K562 (cell line): ENCODE results near the gene STK16. TPM values are rescaled to one million over a fixed set of nuclear protein-coding genes. Genes with fewer than 3 reads are reported as not detected.

Experiments
- ARID3B ChIP-seq: fragments of 250-450 bp; sonication (Bioruptor Pico); IDR thresholded peaks from 2 replicates; pipeline ENCODE4 v1.4.0; 2020; ENCODE audit warnings: borderline replicate concordance
- BCLAF1 ChIP-seq, 2 experiments: fragments of 450-650 bp in 1 of 2; IDR thresholded peaks; 2 replicates each; pipeline ENCODE4 v1.6.1; 2011 to 2017; ENCODE audit warnings: low read depth in 2 of 2, antibody characterized with exemption in 1 of 2, borderline replicate concordance in 1 of 2, low read length in 1 of 2, mild to moderate bottlenecking in 1 of 2, mixed read lengths in 1 of 2; ENCODE audit not compliant: control insufficient read depth in 1 of 2
- BRD9 ChIP-seq: fragments of 450-650 bp; IDR thresholded peaks from 2 replicates; pipeline ENCODE4 v1.6.1; 2018; ENCODE audit warnings: low read depth; ENCODE audit not compliant: partially characterized antibody
- CHAMP1 ChIP-seq: fragments of 450-650 bp; IDR thresholded peaks from 2 replicates; pipeline ENCODE4 v1.6.1; 2016; ENCODE audit warnings: mild to moderate bottlenecking
- CHCHD3 ChIP-seq: fragments of 250-450 bp; sonication (Bioruptor Pico); IDR thresholded peaks from 2 replicates; pipeline ENCODE4 v2.1.2; 2022; ENCODE audit warnings: mild to moderate bottlenecking
- CXXC5 ChIP-seq: fragments of 250-450 bp; sonication (Bioruptor Pico); IDR thresholded peaks from 2 replicates; pipeline ENCODE4 v1.8.0; 2022; ENCODE audit warnings: inconsistent platforms, mild to moderate bottlenecking, moderate library complexity
- GATA2 ChIP-seq: sonication (generic); formaldehyde crosslinking; IDR thresholded peaks from 2 replicates; pipeline ENCODE4 v1.4.0; 2020; ENCODE audit warnings: mild to moderate bottlenecking, missing genetic modification reagents
- HNRNPH1 ChIP-seq: fragments of 200-400 bp; formaldehyde crosslinking; optimal IDR thresholded peaks from 2 replicates; pipeline ENCODE3; 2017; ENCODE audit warnings: low read depth, mild to moderate bottlenecking, low read length, moderate library complexity
- KDM2B ChIP-seq: fragments of 250-450 bp; sonication (Bioruptor Pico); IDR thresholded peaks from 2 replicates; pipeline ENCODE4 v1.8.0; 2021; ENCODE audit warnings: mild to moderate bottlenecking, moderate library complexity
- KDM4B ChIP-seq, 2 experiments: fragments of 450-650 bp in 1 of 2; sonication (generic) in 1 of 2; IDR thresholded peaks; 2 replicates each; pipeline ENCODE4 v1.6.1; 2016 to 2017; ENCODE audit warnings: borderline replicate concordance in 2 of 2, antibody characterized with exemption in 1 of 2, low read depth in 1 of 2, mild to moderate bottlenecking in 1 of 2
- RFX7 ChIP-seq: fragments of 250-450 bp; sonication (Bioruptor Pico); IDR thresholded peaks from 2 replicates; pipeline ENCODE4 v1.5.1; 2021; ENCODE audit warnings: mild to moderate bottlenecking
- RHOXF2B ChIP-seq: fragments of 250-450 bp; sonication (Bioruptor Pico); conservative IDR thresholded peaks from 2 replicates; pipeline ENCODE4 v1.5.1; 2021
- ZBTB8A ChIP-seq: fragments of 450-650 bp; IDR thresholded peaks from 2 replicates; pipeline ENCODE4 v1.6.1; 2018; ENCODE audit warnings: mild to moderate bottlenecking, moderate library complexity; ENCODE audit not compliant: partially characterized antibody
- ZNF408 ChIP-seq: fragments of 250-450 bp; sonication (Bioruptor Pico); IDR thresholded peaks from 2 replicates; pipeline ENCODE4 v1.4.0; 2020; ENCODE audit warnings: low read depth, mild to moderate bottlenecking, moderate library complexity
- ZNF639 ChIP-seq, 2 experiments: fragments of 200-800 bp in 1 of 2; sonication (Bioruptor generic) in 1 of 2; sonication (generic) in 1 of 2; formaldehyde crosslinking in 1 of 2; IDR thresholded peaks in 1 of 2; conservative IDR thresholded peaks in 1 of 2; 2 replicates each; pipeline versions ENCODE4 v1.5.0 to v1.6.1; 2016 to 2020; ENCODE audit warnings: missing compliant biosample characterization in 1 of 2, missing genetic modification characterization in 1 of 2, missing genetic modification reagents in 1 of 2
- polyA plus RNA-seq, 8 experiments: library from polyadenylated mRNA; depleted of rRNA in 4 of 8; stranded (reverse) in 5 of 8; unstranded in 3 of 8; fragments of >200 nt; fragmentation: Nextera tagmentation in 2 of 8; fragmentation: Illumina TruSeq in 1 of 8; extraction: Ambion mirVana in 2 of 8; extraction: Trizol in 1 of 8; gene quantifications; 2 replicates each; pipeline versions ENCODE4 v1.2.1 to v1.2.3, GENCODE V29; 2011 to 2014; ENCODE audit warnings: inconsistent platforms in 1 of 8, missing spikeins in 1 of 8
- total RNA-seq, 7 experiments: library from RNA; depleted of rRNA in 6 of 7; stranded (reverse); fragments of >200 nt in 6 of 7; fragmentation: Illumina TruSeq in 2 of 7; extraction: Trizol in 2 of 7; gene quantifications; 2 replicates each; pipeline versions ENCODE4 v1.2.1 to v1.2.3, GENCODE V29; 2011 to 2021; ENCODE audit warnings: low replicate concordance in 1 of 7

The STK16 gene
- total and polyA plus RNA-seq, 9 of the 15 experiments (the other 6 are each of a cell fraction or from before 2014, with no cell fraction given), result 5.4 to 36.2 (median 17.8) TPM

- TF ChIP-seq CHAMP1, result peak; percentile 83
- 0 out of 4 replicates have a peak, but pooled peaks of 1 of the 2 experiments have one; percentile 66 for TF ChIP-seq BCLAF1 (IDR thresholded peaks at IDR 0.05; ENCODE audit: borderline replicate concordance in 1 of 2, control insufficient read depth in 1 of 2, low read depth in 2 of 2, low read length in 1 of 2)
- TF ChIP-seq ZNF639 (CRISPR knock-in tag; conservative IDR thresholded peaks at IDR 0.05 in 1 of 2, IDR thresholded peaks at IDR 0.05 in 1 of 2), result peak in 1 of 2 experiments; percentile 99; a peak in 2 of 4 replicates
- TF ChIP-seq KDM4B (IDR thresholded peaks at IDR 0.05; ENCODE audit: borderline replicate concordance in 2 of 2, low read depth in 1 of 2), result no peak
- TF ChIP-seq GATA2, result peak; percentile 98
- TF ChIP-seq CHCHD3 (CRISPR knock-in tag), result no peak
- peak; percentile 98 for TF ChIP-seq CXXC5 (CRISPR knock-in tag)
- no peak for TF ChIP-seq RHOXF2B (CRISPR knock-in tag)
- no peak for TF ChIP-seq ZNF408
- TF ChIP-seq ARID3B (CRISPR knock-in tag), result no peak
- no peak for TF ChIP-seq BRD9
- no peak for TF ChIP-seq KDM2B (CRISPR knock-in tag)
- TF ChIP-seq HNRNPH1, result no peak
- no peak for TF ChIP-seq RFX7
- TF ChIP-seq ZBTB8A, result no peak
Measured at GRCh38 chr2:219279151-219279915, 34.1 kb downstream of the STK16 start, which contains the start of gene DNAJB2 (continued).
